Smooth muscle cell (in vitro differentiated cells): ENCODE measurements around the gene SLC9A7. TPM values are rescaled to one million over a fixed set of nuclear protein-coding genes. Genes with fewer than 3 reads are reported as not detected.

Experiments
- DNase-seq: peaks from one replicate; lab custom pipeline; 2025; ENCODE audit not compliant: unreplicated experiment; lab: John Stamatoyannopoulos, UW
- H2AFZ ChIP-seq: fragments of 200-600 bp; sonication (generic); 2 replicates; pipeline ENCODE4 v1.6.0; 2016; ENCODE audit warnings: antibody characterized with exemption, low read depth, mild to moderate bottlenecking
- H3F3A ChIP-seq: fragments of 200-600 bp; sonication (generic); 2 replicates; pipeline ENCODE4 v1.6.0; 2017; ENCODE audit warnings: antibody characterized with exemption, low read depth
- H3K27ac ChIP-seq: fragments of 200-600 bp; sonication (generic); 2 replicates; pipeline ENCODE4 v1.5.1; 2016; ENCODE audit warnings: low read depth, mild to moderate bottlenecking
- H3K27me3 ChIP-seq: fragments of 200-600 bp; sonication (generic); 2 replicates; pipeline ENCODE4 v1.6.1; 2016; ENCODE audit warnings: low read depth, mild to moderate bottlenecking
- H3K36me3 ChIP-seq: fragments of 200-600 bp; sonication (generic); 2 replicates; pipeline ENCODE4 v1.5.1; 2016; ENCODE audit warnings: low read depth
- H3K4me1 ChIP-seq: fragments of 200-600 bp; sonication (generic); 2 replicates; pipeline ENCODE4 v1.5.1; 2016; ENCODE audit warnings: low read depth
- H3K4me2 ChIP-seq: fragments of 200-600 bp; sonication (generic); 2 replicates; pipeline ENCODE4 v1.6.0; 2016; ENCODE audit warnings: mild to moderate bottlenecking
- H3K4me3 ChIP-seq: fragments of 200-600 bp; sonication (generic); 2 replicates; pipeline ENCODE4 v1.5.1; 2016; ENCODE audit warnings: mild to moderate bottlenecking
- H3K79me2 ChIP-seq: fragments of 200-600 bp; sonication (generic); 2 replicates; pipeline ENCODE4 v1.6.0; 2016; ENCODE audit warnings: low read depth, mild to moderate bottlenecking
- H3K9ac ChIP-seq: fragments of 200-600 bp; sonication (generic); 2 replicates; pipeline ENCODE4 v1.6.0; 2016; ENCODE audit warnings: low read depth
- H3K9me3 ChIP-seq: fragments of 200-600 bp; sonication (generic); replicated peaks from 2 replicates; pipeline ENCODE4 v1.5.1; 2016; ENCODE audit warnings: low read depth
- H4K20me1 ChIP-seq: fragments of 200-600 bp; sonication (generic); 2 replicates; pipeline ENCODE4 v1.6.0; 2016; ENCODE audit warnings: low read depth
- CTCF ChIP-seq: fragments of 200-600 bp; sonication (generic); IDR thresholded peaks from 2 replicates; pipeline ENCODE4 v1.5.1; 2017; ENCODE audit warnings: borderline replicate concordance, mild to moderate bottlenecking, antibody characterized with exemption; ENCODE audit not compliant: insufficient read depth, poor library complexity, severe bottlenecking
- WGBS: methylation state at CpG from one replicate; pipeline ENCODE4 v1.1.7; 2016; ENCODE audit warnings: low lambda C conversion rate; 5-methylcytosine and 5-hydroxymethylcytosine counted together
- polyA plus RNA-seq: library from polyadenylated mRNA; unstranded; fragments of >200 nt; fragmentation: Nextera tagmentation; extraction: Ambion mirVana; gene quantifications from 2 replicates; pipeline ENCODE4 v1.2.1, GENCODE V29; 2016
- total RNA-seq: library from RNA; depleted of rRNA; stranded (reverse); fragments of >200 nt; gene quantifications from 2 replicates; pipeline ENCODE4 v1.2.3, GENCODE V29; 2014

SLC9A7 gene
- total and polyA plus RNA-seq, 2 experiments from 2014 or later = 0.83 to 6.7 TPM

GRCh38 chrX:46762963-46763362, 4.0 kb upstream of the SLC9A7 start:
- Histone ChIP-seq H3K36me3 (no peaks in the 10 kb centered on the region), H3K79me2 (no peaks in the 10 kb centered on the region), H3K27ac (no peak overlapping the region), H3K4me3 (no peak overlapping the region), H3K4me2 (no peak overlapping the region), H3K27me3 (no peaks in the 10 kb centered on the region), H3F3A (no peaks in the 10 kb centered on the region), H3K4me1 (no peaks in the 10 kb centered on the region), H3K9me3 (no peaks in the 10 kb centered on the region), H2AFZ (no peak overlapping the region), H3K9ac (no peak overlapping the region), H4K20me1 (no peaks in the 10 kb centered on the region)
- no peak for DNase-seq
- TF ChIP-seq CTCF = no peak
- 69% methylated on average over 1 of the region's 1 CpG for WGBS

GRCh38 chrX:46759645-46759974, 692 bp upstream of the SLC9A7 start:
- H3F3A ChIP-seq = no peaks in the 10 kb centered on the region
- WGBS = 39% methylated on average over 4 of the region's 4 CpGs
- no peak for TF ChIP-seq CTCF

GRCh38 chrX:46758163-46758955, 559 bp downstream of the SLC9A7 start:
- Histone ChIP-seq H3K79me2 (no peaks in the 10 kb centered on the region), H3K9ac (no peak overlapping the region), H3K4me2 (peak overlapping the region; percentile 80), H3K36me3 (no peaks in the 10 kb centered on the region), H4K20me1 (no peaks in the 10 kb centered on the region), H3K27me3 (no peaks in the 10 kb centered on the region), H3K4me1 (no peaks in the 10 kb centered on the region), H3F3A (no peaks in the 10 kb centered on the region), H3K9me3 (no peaks in the 10 kb centered on the region), H3K27ac (no peak overlapping the region), H2AFZ (peak overlapping the region; percentile 25), H3K4me3 (peak overlapping the region; percentile 47)
- no peak for TF ChIP-seq CTCF
- no peak for DNase-seq
- 36% methylated on average over 26 of the region's 47 CpGs for WGBS

More at GRCh38 chrX:46759645-46759974, 692 bp upstream of the SLC9A7 start:
- H3K27ac ChIP-seq = no peak overlapping the region
- peak overlapping the region; percentile 9 for H2AFZ ChIP-seq
- no peak overlapping the region for H3K9ac ChIP-seq
- no peaks in the 10 kb centered on the region for H3K79me2 ChIP-seq
- DNase-seq = no peak
- H3K36me3 ChIP-seq = no peaks in the 10 kb centered on the region
- H3K4me1 ChIP-seq = no peaks in the 10 kb centered on the region
- H3K4me2 ChIP-seq = peak overlapping the region; percentile 80
- no peaks in the 10 kb centered on the region for H3K9me3 ChIP-seq
- H4K20me1 ChIP-seq = no peaks in the 10 kb centered on the region
- peak overlapping the region; percentile 47 for H3K4me3 ChIP-seq
- H3K27me3 ChIP-seq = no peaks in the 10 kb centered on the region

- no peak for TF ChIP-seq CTCF
- no peaks in the 10 kb centered on the region for H3K9me3 ChIP-seq
- H3F3A ChIP-seq = no peaks in the 10 kb centered on the region
- no peaks in the 10 kb centered on the region for H3K27me3 ChIP-seq
- no peaks in the 10 kb centered on the region for H4K20me1 ChIP-seq
- no peaks in the 10 kb centered on the region for H3K4me1 ChIP-seq
- no peak for DNase-seq
- H3K79me2 ChIP-seq = no peaks in the 10 kb centered on the region
- H3K27ac ChIP-seq = no peak overlapping the region
- no peaks in the 10 kb centered on the region for H3K36me3 ChIP-seq
- H3K4me2 ChIP-seq = no peak overlapping the region
- H3K4me3 ChIP-seq = no peak overlapping the region
- no peak overlapping the region for H2AFZ ChIP-seq
- no peak overlapping the region for H3K9ac ChIP-seq
- WGBS = 73% methylated on average over 8 of the region's 8 CpGs
Measured at GRCh38 chrX:46757593-46757992, 1.3 kb downstream of the SLC9A7 start.
